Measurements from ENCODE around the gene ITCH. TPM values are rescaled to one million over a fixed set of nuclear protein-coding genes. Genes with fewer than 3 reads are reported as not detected.
"Not testable (repeated sequence)": the region's sequence is repeated elsewhere in the genome, so short reads cannot be mapped to it uniquely, and the experiment has no call there.

ITCH gene
- total RNA-seq, 1 experiment from 2014 or later: 38.9 TPM

- no peak for DNase-seq (ENCODE audit: low read depth)
Observed at GRCh38 chr20:34507702-34508413, 144.8 kb downstream of the ITCH start.

DNA sequence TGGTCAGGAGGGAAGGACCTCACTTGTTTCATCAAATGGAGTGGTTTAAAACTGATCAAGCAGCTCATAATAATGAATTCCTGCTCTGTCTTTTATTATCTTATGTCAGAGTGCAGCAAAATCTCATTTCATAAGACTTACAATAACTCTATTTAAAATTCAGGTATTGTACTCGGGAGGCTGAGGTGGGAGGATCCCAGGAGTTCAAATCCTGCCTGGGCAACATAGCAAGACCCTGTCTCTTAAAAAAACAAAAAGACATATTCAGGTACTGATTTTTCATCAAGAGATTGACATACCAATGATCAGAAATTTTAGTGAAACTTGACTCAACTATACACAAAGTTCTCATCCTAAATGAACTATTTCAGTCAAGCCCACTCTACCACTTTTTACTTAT, 147.5 kb downstream of the ITCH start:
- DNase-seq (ENCODE audit: low read depth): no peak

DNA sequence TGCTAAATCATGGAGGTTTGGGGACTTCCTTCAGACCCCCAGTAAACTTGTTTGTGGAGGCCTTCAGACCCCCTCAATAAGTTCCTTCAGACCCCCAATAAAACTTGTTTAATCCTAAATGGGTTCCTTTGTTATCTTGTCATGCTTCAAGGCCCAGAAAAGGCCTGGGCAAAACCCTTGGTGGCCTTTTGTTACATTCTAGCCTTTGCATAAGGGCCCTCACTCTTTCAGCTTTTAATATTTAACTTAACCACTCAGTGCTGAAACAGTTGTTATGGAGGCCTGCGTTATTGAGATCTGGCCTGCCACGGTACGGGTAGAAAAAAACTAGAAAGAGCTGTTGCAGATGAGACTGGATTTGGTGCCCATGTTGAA, 148.8 kb downstream of the ITCH start:
- DNase-seq (ENCODE audit: low read depth): no peak

DNA sequence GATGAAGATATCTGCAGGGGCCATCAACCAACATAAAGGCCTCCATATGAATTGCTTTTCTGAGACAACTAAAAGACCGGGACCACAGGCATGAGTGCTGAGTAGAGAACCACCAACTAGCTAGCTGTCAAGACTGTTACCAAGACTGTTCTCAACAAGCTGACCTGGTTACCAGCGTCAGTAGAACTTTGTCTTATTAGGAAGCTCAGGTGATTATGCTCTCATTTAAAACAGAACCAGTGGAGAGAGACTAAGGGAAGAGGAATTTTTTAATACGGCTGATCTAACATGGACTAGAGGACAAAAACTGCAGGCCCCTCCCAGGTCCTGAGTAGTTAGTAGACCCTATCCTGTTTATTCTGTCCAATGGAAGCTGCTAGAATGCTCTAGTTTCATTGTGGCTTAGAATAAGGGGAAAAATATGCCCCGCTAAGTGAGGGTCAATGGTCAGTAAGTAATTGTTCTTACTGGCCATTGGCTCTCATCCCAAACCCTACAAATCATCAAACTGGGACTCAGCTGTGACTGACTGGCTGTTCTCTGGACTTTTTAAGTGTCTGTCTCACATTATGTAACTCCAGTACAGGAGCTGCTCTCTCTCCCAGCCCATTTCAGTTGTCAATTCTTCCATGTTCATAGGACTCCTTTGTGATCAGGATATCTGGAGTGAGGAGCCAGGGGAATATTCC, 149.3 kb downstream of the ITCH start:
- DNase-seq (ENCODE audit: low read depth): peak; percentile 22

DNA sequence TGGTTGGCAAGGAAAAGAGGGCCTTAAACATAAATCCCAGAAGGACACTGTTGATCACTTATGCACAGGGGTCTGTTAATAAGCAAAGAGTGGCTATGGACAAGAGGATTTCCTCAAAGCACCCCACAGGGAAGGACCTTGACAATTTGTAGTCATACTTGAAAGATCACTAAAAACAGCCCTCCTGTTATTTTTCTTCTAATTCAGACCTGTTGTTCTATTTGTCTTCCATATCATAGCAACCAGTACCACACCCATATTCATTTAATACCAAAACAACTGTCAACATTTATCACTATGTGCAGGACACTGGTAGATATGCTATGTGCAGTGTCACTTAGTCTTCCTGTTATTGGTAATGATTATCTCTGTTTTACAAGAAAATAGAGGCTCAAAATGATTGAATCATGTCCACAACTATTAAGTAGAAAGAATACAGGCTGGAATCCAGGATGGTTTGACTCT, 149.9 kb downstream of the ITCH start:
- DNase-seq (ENCODE audit: low read depth): no peak

DNA sequence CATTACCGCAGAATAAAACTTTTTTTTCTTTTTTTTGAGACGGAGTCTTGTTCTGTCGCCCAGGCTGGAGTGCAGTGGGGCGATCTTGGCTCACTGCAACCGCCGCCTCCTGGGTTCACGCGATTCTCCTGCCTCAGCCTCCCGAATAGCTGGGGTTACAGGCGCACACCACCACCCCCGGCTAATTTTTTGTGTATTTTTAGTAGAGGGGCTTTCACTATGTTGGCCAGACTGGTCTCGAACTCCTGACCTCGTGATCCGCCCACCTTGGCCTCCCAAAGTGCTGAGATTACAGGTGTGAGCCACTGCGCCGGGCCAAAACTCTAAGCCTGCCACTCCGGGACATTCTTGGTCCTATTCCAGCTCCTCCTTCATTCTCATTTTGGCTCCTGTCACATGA, 151.0 kb downstream of the ITCH start:
- not testable (repeated sequence) for DNase-seq (ENCODE audit: low read depth)

GRCh38 chr20:34514897-34515483, 151.9 kb downstream of the ITCH start:
- DNase-seq (ENCODE audit: low read depth): no peak

- peak; percentile 37 for DNase-seq (ENCODE audit: low read depth)
Observed at GRCh38 chr20:34515484-34516246, 152.6 kb downstream of the ITCH start.

GRCh38 chr20:34516247-34517113, 153.4 kb downstream of the ITCH start, which contains the start of gene DYNLRB1:
Gene DYNLRB1, plus strand, starts transcription at chr20:34516422. Its CDS starts 37 bp downstream, at chr20:34516459.
- peak; percentile 94 for DNase-seq (ENCODE audit: low read depth)

- DNase-seq (ENCODE audit: low read depth): no peak
Observed at GRCh38 chr20:34517114-34517505, 154.0 kb downstream of the ITCH start.

DNA sequence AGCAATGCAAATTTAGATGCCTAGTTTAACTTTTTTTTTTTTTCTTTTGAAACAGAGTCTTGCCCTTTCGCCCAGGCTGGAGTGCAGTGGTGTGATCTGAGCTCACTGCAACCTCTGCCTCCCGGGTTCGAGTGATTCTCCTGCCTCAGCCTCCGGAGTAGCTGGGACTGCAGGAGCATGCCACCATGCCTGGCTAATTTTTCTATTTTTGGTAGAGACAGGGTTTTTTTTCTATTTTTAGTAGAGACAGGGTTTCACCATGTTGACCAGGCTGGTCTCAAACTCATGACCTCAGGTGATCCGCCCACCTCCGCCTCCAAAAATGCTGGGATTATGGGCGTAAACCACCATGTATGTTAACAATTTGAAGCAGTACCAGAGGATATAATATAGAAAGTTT, 155.8 kb downstream of the ITCH start:
- not testable (repeated sequence) for DNase-seq (ENCODE audit: low read depth)

- DNase-seq (ENCODE audit: low read depth): not testable (repeated sequence)
Observed at GRCh38 chr20:34519841-34520240, 156.8 kb downstream of the ITCH start.

DNA sequence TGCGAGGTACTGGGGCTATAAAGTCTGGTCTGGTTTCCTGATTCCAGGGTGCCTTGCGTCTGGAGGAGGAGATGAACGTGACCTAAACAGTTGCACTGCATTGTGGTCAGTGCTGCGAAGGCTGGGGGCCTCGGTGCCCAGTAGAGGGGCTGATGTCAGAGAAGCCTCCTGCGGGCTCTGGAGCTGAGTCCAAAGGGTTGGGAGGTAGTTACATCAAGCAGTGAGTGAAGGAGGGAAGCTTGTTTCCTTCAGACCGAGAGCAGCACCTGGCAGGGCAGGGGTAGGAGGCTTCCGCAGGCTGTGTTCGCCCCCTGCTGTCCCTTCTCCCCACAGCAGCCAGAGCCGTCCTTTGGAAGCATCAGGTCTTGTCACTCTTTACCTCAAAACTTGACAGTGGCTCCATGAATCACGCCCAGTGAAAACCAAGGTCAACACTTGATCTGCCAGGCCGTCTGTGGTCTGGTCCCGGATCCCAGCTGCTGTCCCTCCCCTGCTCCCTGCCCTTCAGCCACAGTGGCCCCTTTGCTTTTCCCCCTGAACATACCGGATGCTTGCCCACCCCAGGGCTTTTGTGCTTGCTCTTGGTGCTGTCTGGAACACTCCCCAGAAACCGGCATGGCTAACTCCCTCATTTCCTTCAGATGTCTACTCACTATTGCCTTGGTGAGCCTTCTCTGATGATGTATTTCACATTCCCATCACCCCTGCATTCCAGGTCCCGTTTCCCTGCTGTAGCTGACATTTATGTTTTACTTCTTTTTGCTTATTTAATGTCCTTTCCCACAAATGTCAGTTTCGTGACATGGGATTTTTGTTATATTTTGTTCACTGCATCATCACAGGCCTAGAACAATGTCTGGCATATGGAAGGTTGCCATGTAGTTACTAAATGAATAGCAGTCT, 160.1 kb downstream of the ITCH start:
- DNase-seq (ENCODE audit: low read depth): peak; percentile 95

- DNase-seq (ENCODE audit: low read depth): no peak
Observed at GRCh38 chr20:34524426-34524825, 161.4 kb downstream of the ITCH start.

- no peak for DNase-seq (ENCODE audit: low read depth)
Observed at GRCh38 chr20:34525342-34525708, 162.3 kb downstream of the ITCH start.

GRCh38 chr20:34525709-34526416, 162.8 kb downstream of the ITCH start:
- peak; percentile 100 for DNase-seq (ENCODE audit: low read depth)

DNA sequence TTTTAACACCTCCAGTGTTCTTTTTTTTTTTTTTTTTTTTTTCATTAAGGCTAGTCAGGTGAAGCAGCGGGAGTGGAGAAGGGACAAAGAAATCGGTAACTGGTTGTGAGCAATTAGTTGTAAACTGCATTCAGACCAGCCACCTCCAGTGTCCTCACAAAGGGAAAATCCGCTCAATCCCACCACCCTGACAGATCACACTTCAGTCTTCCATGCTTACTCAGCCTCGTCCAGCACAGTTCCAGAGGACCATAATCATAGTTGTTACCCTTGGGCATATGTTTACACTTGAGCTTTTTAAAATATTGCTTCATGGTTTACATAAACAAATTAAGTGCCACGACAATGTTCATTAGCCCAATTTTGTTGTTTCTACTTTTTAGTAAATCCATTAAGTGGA, 163.4 kb downstream of the ITCH start:
- no peak for DNase-seq (ENCODE audit: low read depth)

DNA sequence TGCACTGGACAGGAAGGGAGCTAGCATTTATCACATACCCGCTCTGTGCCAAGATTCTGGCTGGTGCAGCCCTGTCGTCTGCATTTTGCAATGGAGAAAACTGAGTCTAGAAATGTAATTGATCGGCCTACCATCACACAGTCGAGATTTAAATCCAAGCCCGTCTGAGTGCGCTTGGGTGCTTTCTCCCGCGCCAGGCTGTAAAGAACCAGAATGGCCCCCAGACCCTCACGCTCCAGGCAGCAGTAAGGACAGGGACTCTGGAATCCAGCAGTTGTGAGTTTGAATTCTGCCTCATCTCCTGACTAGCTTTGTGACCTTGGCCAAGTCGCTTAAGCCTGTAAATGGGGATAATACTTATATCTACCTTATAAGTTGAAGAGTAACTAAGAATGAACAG, 163.9 kb downstream of the ITCH start:
- no peak for DNase-seq (ENCODE audit: low read depth)

GRCh38 chr20:34528921-34529297, 165.8 kb downstream of the ITCH start:
- DNase-seq (ENCODE audit: low read depth): no peak

All from LHCN-M2 (cell line).